Activated CD4-positive, alpha-beta T cell treated with anti-CD3 and anti-CD28 coated beads, Interleukin-2, amount 50 U/mL, for 16 hours (primary cell): ENCODE results near the gene PP2D1.
"Not testable (repeated sequence)": the region's sequence is repeated elsewhere in the genome, so short reads cannot be mapped to it uniquely, and the experiment has no call there.

Experiments used
- DNase-seq: peaks from one replicate; pipeline ENCODE4 v3.0.0-alpha.2; 2020

The PP2D1 gene

DNA sequence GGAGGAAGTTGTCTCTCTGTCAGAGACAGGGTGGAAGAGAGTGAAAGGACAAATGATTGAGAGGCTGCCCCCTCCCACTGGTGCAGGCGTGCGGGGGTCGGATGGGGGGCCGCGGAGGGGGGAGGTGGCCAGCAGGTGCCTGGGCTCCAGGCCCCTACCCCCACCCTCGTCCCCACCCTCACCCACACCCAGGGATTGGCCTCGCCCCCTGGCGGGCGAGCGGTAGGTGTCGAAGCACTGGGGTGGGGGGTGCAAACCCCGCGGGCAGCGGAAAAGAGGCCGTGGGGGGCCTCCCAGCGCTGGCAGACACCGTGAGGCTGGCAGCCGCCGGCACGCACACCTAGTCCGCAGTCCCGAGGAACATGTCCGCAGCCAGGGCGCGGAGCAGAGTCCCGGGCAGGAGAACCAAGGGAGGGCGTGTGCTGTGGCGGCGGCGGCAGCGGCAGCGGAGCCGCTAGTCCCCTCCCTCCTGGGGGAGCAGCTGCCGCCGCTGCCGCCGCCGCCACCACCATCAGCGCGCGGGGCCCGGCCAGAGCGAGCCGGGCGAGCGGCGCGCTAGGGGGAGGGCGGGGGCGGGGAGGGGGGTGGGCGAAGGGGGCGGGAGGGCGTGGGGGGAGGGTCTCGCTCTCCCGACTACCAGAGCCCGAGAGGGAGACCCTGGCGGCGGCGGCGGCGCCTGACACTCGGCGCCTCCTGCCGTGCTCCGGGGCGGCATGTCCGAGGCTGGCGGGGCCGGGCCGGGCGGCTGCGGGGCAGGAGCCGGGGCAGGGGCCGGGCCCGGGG lies 27.9 kb upstream of the PP2D1 start, which contains the start of gene KAT2B:
Gene KAT2B (plus strand): TSS at position 682 of the 783 bp plus-strand sequence. CDS start 32 bp downstream, at position 714.
- DNase-seq = peak; percentile 83

DNA sequence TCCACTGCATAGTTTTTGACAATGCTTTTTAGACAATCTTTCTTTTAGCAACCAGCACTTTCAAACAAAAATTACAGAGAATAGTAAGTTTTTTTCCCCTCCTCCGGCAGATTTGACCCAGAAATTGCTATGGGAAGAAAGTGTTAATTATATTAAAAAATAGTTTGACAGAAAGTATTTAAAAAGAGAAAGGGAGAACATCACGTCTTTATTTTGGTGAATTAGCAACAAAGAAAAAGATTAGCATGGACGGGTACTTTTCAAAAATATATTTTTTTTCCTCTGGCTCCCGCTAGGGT lies 27.4 kb upstream of the PP2D1 start:
- no peak for DNase-seq

DNA sequence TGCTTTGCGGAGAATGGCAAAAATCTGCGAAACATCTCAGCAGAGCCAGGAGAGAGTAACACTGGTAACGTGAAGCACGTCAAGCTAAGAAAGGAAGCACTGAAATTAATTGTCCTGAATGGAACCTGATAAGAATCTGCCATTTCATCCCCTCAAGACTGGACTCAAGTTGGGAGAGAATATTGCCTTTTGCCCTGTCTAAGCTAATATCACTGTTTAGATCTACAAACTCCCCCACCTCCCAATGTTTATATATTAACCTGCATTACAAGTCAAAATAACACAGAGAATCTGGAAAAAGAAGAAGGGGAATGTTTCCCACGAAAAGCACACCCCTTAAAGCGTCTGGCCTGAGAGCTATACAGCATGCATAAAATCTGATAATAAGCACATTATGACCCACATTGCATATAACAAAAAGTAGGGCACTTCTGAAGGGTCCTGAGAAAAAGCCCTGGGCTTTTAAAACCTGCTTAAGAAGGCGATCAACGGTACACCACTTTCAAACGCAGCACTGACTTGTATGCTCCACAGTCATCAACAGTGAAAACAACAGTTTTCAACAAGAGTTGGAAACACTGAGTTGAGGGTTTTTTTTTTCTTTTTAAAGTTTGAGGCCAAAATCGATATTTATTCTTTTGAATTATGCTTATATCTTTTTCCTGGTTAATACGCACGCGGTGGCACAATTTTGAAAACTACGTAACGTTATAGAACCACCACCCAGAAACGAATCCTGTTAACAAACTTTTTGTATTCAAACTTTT lies 26.8 kb upstream of the PP2D1 start:
- no peak for DNase-seq

DNA sequence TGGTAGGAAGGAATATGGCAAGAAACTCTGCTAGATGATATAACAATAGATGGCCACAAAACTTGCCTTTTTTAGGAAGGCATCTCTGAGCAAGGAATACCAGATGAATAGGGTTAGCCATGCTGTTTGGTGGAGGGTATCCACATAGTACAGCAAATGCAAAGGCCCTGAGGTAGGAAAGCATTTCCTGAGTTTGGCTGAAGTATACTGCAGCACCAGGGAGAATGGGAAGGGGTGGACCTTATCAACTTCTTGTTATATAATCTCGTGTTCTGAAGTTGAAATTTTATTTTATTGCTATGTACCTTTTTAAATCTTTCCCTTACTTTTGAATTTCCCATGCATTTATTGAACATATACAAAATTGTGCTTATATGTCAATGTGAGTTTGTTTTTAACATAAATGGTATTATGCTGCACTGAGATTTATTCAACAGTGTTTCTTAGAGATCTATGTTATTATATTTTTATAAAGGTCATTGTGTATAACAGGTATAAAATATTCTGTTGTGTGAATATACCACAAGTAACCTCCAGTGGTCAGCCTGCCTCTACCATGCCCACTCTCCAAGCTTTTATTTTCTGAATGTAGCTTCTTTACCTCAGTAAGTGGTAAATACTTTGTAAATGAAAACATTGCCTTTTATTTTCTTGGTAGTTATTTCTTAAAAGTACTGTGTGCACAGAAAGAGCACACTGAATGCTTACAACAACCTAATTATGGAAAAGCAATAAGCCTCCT lies 25.4 kb upstream of the PP2D1 start:
- DNase-seq = no peak

DNA sequence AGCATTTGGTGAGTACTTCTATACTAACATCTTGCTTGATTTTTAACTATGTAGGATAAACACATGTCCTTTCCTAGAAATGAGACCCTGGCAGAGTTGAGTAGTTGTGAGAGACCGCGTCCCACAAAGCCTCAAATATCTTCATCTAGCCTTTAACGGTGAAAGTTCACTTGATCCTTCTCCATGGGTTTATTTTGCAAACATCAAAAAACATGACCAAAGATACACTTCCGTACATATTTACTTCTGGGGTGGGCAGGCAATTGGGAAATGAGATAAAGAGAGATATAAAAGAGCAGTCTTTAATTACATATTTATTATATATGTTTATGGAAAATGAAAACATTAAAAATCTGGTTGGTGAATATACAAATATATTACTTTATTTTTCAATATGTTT lies 23.0 kb upstream of the PP2D1 start:
- DNase-seq = no peak

DNA sequence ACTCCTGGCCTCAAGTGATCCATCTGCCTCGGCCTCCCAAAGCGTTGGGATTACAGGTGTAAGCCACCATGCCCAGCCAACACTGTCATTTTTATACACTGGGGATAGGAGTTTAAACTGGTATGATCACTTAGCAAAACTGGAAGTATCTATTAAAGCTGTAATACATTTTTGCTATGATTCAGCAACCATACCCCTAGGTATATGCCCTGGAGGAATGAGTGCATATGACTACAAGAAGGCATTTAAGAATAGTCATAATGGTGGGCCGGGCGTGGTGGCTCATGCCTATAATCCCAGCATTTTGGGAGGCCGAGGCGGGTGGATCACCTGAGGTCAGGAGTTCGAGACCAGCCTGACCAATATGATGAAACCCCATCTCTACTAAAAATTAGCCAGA lies 19.9 kb upstream of the PP2D1 start:
- DNase-seq = not testable (repeated sequence)

DNA sequence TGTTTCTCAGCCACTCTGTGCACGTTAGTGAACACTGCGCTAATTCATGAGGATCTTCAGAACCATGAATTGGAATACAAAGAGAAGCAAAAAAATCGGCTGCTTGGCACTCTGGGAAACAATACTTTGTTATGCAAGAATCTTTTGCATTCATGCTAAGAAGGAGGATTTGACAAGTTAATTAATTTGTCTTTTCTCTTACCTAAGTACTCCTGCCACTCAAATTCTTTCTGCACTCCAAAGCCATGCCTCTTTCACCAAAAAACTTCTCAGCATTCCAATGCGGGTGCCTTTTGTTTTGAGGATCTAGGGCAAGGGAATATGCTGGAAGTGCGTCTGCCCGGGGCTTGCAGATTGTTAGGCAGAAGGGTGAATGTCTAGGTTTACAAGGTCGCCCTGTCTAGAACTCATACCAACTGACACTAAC lies 16.9 kb upstream of the PP2D1 start:
- no peak for DNase-seq

DNA sequence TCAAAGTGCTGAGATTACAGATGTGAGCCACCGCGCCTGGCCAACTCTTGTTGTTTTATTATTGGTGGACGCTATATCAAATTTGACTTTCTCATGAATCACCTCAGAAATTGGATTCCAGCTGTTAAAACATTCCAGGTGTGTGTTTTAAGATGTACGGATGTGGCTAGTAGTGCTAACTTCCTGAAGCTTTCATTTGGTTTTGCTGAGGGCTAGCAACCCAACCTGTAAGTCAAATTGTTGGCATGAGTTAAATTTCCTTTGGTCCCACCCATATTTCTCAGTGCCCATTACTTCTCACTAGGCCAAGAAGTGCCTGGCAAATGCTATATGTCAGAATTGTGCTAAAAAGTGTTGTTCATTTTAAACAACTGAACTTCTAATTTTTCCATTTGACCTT lies 15.1 kb upstream of the PP2D1 start:
- DNase-seq = no peak

DNA sequence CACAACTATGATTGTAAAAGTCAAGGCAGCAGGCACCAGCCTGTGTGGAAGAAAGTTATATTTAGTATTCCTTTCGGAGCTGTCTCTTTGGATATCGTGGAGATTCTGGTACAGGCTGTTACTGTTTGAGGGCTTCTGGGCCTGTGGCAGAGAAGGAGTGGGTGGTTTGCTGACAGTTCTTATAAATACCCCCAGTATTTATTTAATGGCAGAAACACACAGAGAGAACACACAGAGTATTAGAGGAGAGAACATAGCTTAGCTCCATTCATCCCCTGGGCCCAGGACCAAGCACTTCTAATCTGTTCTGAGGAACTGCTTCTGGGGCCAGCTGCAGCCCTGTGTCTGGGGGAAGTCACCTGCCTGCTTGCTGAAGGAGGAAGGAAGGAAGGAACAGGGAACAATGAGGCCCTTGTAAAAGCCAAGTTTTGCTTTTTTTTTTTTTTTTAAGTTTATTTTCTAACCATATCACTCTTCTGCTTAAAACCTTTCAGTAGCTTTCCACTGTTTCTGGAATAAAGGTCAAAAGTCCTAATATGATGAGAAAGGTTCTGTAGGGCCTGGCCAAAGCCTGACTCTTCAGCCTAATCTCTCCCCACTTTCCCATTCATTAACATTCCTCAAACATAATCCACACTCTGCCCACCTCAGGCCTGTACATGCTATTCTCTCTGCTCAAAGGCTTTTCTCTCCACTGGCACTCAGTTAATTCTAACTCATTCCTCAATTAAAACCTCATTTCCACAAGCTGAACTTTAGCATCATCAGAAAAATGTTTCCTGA lies 11.8 kb upstream of the PP2D1 start:
- DNase-seq = no peak

DNA sequence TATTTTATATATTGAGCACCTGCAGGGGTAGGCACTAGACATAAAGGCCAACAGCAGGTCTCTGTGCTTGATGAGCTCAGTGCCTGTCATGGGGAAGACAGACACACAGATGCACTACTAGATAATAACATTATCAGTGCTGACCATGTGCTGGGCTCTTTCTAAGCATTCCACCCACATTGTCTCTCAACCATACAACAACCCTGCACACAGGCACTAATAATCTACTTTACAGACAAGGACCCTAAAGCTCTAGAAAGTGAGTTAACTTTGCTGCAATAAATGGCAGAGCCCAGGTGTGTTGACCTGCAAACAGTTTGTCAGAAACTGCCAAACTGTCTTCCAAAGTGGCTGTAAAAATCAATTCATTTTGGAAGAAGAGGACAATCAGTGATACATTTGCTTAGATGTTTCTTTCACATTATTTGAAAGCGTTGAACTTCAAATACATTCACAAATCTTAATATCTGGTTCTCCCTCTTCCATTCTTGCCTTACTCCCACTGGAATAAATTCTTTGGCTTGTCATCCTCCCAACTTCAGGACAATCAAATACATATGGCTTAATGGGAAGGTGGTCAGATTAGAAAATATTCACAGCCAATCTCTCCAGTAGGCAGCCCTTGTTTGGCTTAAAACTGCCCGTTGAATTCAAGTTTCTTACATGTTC lies 11.0 kb upstream of the PP2D1 start:
- DNase-seq = no peak

DNA sequence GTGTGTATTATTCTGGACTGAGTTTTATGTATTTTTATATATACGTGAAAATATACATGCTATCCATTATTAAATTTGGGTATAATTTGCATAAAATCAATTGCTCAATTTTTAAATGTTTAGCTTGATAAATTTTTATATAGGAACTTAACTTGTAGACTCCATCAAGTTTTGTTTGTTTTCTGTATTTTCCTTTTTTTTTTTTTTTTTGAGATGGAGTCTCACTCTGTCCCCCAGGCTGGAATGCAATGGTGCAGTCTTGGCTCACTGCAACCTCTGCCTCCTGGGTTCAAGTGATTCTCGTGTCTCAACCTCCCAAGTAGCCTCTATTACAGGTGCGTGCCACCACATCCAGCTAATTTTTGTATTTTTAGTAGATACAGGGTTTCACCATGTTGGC lies 4.0 kb upstream of the PP2D1 start:
- DNase-seq = not testable (repeated sequence)

DNA sequence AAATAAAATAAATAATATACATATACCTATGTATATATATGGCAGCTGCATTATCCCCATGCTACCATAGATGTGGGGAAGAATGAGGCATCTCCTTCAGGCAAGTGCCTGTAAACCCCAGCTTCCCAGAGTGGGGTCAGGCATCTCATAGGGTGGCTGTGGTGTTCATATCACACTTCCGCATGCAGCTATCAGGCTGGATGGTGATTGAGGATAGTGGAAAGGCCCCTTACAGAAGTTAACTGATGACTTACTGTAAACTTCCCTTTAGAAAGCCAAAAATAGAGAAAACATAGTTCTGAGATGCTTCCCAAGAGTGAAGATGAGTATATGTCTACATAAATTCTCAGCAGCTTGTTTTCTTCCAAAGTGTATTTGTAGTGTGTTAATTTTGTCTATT lies 3.5 kb upstream of the PP2D1 start:
- DNase-seq = no peak

DNA sequence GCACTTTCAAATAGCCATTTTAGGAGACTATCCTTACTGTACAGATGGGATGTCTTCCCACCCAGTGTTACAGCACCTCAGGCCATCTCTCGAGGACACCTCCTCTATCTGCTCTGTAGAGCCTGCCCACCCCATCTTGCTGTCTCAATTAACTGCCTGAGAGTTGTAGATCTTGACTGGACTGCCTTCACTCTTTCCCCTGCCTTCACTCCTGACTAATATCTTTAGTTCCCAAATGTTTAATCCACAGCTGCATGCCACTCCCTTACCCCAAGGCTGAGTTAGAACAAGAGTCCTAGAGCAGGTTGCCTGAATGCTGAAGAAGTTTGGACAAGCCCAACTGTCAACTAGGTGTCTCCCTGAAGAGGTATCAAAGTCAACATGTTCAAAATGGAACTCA lies 1.3 kb upstream of the PP2D1 start:
- DNase-seq = no peak

DNA sequence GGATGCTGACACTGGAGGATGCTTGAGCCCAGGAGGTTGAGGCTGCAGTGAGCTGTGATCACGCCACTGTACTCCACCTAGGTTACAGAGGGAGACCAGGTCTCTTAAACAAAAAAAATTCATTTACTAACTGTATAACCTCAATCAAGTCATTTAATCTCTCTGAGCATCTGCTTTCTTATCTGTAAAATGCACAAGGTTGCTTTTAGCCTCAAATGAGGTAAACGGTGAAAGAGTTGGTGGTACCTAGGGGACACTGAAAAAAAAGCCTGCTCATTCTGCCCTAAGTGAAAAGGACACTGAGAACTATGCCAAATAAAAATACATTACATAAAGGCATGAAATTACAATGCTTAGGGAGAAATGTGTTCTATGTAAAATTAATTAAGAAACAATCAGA lies 3.4 kb downstream of the PP2D1 start:
- no peak for DNase-seq

DNA sequence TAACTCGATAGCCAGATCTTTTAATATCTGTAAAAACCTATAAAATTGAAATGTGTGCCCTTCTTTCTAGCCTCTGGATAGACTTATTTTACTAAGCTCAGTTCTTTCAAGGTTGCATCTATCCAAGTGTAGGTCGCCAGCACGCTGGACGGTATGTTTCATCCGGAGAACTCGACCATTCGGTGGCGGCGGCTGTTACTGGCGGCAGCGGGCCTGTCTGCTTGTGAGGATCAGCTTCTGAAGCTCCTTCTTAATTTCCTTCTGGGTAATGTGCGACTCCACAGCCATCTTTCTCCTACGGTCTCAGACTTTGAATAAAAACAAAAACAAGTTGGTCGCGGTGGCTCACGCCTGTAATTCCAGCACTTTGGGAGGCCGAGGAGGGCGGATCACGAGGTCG lies 4.1 kb downstream of the PP2D1 start:
- DNase-seq = no peak

DNA sequence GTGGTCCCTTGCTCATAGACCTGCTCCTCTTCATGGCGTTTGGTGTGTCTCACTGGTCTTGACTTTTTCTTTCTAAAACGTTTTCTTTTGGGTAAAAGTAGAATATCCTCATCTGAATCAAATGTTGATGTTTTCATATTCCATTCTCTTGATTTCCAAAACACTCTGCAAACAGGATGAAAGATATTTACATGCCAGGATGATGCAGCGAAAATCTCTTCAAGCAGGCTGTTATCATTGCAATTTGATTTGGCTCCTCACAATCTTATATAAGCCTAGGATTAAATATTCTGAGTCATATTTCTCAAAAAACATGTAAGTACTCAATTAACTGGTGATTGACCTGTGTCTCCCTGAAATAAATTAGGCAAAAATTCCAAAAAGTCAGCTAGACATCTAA lies 10.1 kb downstream of the PP2D1 start:
- DNase-seq = no peak

DNA sequence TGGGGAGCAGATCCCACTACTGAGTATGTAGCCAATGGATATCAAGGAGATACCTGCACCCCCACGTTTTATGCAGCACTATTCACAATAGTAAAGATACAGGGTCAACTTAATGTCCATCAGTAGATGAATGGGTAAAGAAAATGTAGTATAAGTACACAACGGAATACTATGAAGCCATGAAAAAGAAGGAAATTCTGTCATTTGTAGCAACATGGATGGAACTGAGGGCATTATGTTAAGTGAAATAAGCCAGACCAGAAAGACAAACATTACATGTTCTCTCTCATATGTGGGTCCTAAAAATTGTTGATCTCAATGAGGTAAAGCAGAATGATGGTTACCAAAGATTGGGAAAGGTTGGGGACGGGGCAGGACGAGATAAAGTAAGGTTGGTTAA lies 14.6 kb downstream of the PP2D1 start:
- DNase-seq = no peak

DNA sequence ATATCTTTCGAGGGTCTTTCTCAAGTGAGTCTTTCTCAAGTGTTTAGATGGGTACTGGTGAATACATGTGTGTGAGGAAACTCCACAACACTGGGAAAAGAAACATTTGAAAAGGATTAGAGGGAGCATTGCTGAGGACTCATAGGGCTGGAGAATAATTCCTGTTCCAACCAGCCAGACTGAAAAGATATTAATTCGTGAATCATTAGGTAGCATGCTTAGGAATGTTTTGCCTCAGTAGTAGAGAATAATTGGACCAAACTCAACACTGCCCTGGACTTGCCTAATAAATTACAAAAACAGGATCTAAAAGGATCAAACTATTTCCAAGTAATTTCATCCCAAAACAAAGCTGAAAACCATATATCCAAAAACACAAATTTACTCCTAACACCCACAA lies 17.3 kb downstream of the PP2D1 start:
- DNase-seq = no peak

DNA sequence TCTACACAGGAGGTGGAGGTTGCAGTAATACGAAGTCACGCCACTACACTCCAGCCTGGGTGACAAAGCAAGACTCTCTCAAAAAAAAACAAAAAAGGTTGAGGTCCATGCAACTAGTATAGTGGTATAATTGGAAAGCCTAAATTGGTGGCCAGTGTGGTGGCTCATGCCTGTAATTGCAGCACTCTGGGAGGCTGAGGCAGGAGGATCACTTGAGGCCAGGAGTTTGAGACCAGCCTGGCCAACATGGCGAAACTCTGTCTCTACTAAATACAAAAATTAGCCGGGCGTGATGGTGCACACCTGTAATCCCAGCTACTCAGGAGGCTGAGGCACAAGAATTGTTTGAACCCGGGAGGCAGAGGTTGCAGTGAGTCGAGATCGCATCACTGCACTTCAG lies 23.2 kb downstream of the PP2D1 start:
- not testable (repeated sequence) for DNase-seq

DNA sequence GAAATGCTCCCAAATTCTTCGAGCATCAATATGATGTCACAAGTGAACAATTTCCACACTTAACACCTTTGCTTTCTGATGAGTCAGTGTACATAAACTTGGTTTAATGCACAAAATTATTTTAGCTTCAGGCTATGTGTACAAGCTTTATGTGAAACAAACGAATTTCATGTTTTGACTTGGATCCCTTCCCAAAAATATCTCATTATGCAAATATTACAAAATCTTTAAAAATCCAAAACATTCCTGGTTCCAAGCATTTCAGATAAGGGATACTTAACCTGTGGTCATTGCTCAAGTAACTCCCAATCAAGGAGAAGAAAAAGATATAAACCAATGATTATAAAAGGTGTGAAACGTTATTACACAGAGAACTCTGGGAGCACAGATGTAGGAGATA lies 40.0 kb downstream of the PP2D1 start:
- no peak for DNase-seq

DNA sequence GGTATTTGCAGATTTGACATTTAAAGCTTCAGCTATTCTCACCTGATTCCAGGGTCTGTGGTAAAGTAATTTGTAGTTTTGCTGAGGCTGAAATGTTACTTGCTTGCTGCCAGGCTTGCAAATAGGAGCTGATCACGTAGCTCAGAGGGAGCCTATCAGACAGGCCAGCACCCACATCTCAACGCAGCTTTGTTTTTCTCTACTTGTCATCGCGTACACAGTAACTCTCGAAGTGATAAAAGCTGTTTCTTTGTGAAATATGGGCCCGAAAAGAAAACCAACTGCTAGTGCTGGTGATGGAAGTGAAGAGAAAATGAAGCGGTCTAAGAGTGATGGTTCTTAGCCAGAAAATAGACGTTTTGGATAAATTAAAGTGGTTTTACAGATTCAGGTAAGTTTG lies 41.7 kb downstream of the PP2D1 start:
- no peak for DNase-seq

DNA sequence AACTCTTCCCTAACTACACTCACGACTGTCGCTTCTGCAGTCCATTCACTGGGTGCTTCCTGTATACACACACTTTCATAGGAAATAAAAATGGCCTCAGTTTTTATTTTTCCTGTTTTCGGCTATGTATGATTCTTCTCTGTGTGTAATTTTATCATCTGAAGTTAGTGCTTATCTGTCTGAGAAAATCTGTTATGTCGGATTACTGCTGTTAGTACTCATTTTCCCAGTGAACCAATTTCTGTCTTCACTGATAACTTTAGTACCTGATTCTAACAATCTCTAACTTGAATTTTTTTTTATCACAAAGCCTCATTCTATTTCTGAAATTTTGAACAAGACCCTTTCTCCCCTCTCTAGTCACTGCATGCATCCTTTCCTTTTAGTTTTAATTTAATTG lies 44.3 kb downstream of the PP2D1 start:
- no peak for DNase-seq

DNA sequence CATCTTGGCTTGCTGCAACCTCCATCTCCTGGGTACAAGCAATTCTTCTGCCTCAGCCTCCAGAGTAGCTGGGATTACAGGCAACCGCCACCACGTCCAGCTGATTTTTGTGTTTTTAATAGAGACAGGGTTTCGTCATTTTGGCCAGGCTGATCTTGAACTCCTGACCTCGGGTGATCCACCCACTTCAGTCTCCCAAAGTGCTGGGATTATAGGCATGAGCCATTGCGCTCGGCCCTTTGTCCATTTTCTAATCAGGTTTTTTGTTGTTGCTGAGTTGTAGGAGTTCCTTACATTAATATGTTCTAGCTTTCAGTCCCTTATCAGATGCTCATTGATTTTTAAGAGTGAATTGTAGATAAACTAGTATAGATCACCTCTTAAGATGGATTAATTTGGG lies 44.9 kb downstream of the PP2D1 start:
- no peak for DNase-seq
